RWPE2 (cell line): Measurements from ENCODE around the gene PTPN2.
"Not testable (repeated sequence)": the region's sequence is repeated elsewhere in the genome, so short reads cannot be mapped to it uniquely, and the experiment has no call there.

Experiments
- ATAC-seq: fragments of 200-7000 bp; cut with Tn5 transposase; 3 replicates; pipeline ENCODE4 v1.9.1; 2021; ENCODE audit warnings: low read depth
- DNase-seq: peaks from one replicate; pipeline ENCODE4 v3.0.0-alpha.2; 2020; ENCODE audit warnings: low spot score
- H3K27ac ChIP-seq: fragments of 450-650 bp; 2 replicates; pipeline ENCODE4 v1.5.1; 2017; ENCODE audit warnings: mild to moderate bottlenecking; ENCODE audit not compliant: poor library complexity, severe bottlenecking
- H3K27me3 ChIP-seq: fragments of 250-450 bp; sonication (Bioruptor Pico); 2 replicates; pipeline ENCODE4 v1.5.1; 2021; ENCODE audit warnings: mild to moderate bottlenecking, moderate library complexity; ENCODE audit not compliant: insufficient read depth, poor library complexity, severe bottlenecking
- H3K36me3 ChIP-seq: fragments of 250-450 bp; sonication (Bioruptor Pico); 2 replicates; pipeline ENCODE4 v1.5.1; 2020; ENCODE audit warnings: low read depth, mild to moderate bottlenecking, moderate library complexity
- H3K4me1 ChIP-seq: fragments of 250-450 bp; sonication (Bioruptor Pico); 2 replicates; pipeline ENCODE4 v1.5.1; 2021; ENCODE audit warnings: mild to moderate bottlenecking, moderate library complexity; ENCODE audit not compliant: insufficient read depth, poor library complexity, severe bottlenecking
- H3K4me3 ChIP-seq: fragments of 250-450 bp; sonication (Bioruptor Pico); 2 replicates; pipeline ENCODE4 v1.5.1; 2021; ENCODE audit warnings: mild to moderate bottlenecking, moderate library complexity; ENCODE audit not compliant: severe bottlenecking
- H3K9me3 ChIP-seq: fragments of 250-450 bp; sonication (Bioruptor Pico); 2 replicates; pipeline ENCODE4 v1.5.1; 2021; ENCODE audit warnings: mild to moderate bottlenecking, moderate library complexity; ENCODE audit not compliant: severe bottlenecking
- CTCF ChIP-seq: fragments of 450-650 bp; IDR thresholded peaks from one replicate; pipeline ENCODE4 v1.5.1; 2017; ENCODE audit warnings: mild to moderate bottlenecking, moderate library complexity; ENCODE audit not compliant: poor library complexity, severe bottlenecking

Gene PTPN2

GRCh38 chr18:12779456-12779855, 104.6 kb downstream of the PTPN2 start:
- ATAC-seq (no peak), DNase-seq (no peak)
- Histone ChIP-seq H3K36me3 (no peaks in the 10 kb centered on the region), H3K27me3 (no peaks in the 10 kb centered on the region), H3K27ac (no peak overlapping the region), H3K9me3 (no peaks in the 10 kb centered on the region), H3K4me1 (peaks cover 5% of the 10 kb centered on the region), H3K4me3 (no peak overlapping the region)
- no peak for TF ChIP-seq CTCF

GRCh38 chr18:12779043-12779442, 105.0 kb downstream of the PTPN2 start:
- Histone ChIP-seq H3K36me3 (no peaks in the 10 kb centered on the region), H3K27me3 (no peaks in the 10 kb centered on the region), H3K9me3 (no peaks in the 10 kb centered on the region), H3K4me3 (no peak overlapping the region), H3K27ac (no peak overlapping the region), H3K4me1 (peaks cover 5% of the 10 kb centered on the region)
- ATAC-seq (no peak), DNase-seq (no peak)
- TF ChIP-seq CTCF, result no peak

GRCh38 chr18:12777500-12777944, 106.5 kb downstream of the PTPN2 start:
- Histone ChIP-seq H3K4me3 (no peak overlapping the region), H3K27ac (no peak overlapping the region)

DNA sequence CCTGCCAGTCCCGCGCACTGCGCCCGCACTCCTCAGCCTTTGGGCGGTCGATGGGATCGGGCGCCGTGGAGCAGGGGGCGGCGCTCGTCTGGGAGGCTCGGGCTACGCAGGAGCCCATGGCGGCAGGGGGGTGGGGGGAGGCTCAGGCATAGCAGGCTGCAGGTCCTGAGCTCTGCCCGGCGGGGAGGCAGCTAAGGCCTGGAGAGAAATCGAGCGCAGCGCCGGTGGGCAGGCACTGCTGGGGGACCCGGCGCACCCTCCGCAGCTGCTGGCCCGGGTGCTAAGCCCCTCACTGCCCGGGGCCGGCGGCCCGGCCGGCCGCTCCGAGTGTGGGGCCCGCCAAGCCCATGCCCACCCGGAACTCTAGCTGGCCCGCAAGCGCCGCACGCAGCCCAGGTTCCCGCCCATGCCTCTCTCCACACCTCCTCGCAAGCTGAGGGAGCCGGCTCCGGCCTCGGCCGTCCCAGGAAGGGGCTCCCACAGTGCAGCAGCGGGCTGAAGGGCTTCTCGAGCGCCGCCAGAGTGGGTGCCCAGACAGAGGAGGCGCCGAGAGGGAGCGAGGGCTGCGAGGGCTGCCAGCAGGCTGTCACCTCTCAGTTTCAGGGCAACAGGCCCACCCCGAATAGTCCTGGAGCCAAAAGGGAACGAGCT, 107.1 kb downstream of the PTPN2 start:
- Histone ChIP-seq H3K27ac (no peak overlapping the region), H3K4me1 (no peaks in the 10 kb centered on the region), H3K4me3 (no peak overlapping the region), H3K27me3 (no peaks in the 10 kb centered on the region), H3K9me3 (no peaks in the 10 kb centered on the region), H3K36me3 (no peaks in the 10 kb centered on the region)
- ATAC-seq (no peak), DNase-seq (no peak)
- TF ChIP-seq CTCF, result no peak

More at GRCh38 chr18:12777500-12777944, 106.5 kb downstream of the PTPN2 start:
- DNase-seq (no peak), ATAC-seq (no peak)
- no peaks in the 10 kb centered on the region for H3K27me3 ChIP-seq
- TF ChIP-seq CTCF, result no peak
- H3K36me3 ChIP-seq, result no peaks in the 10 kb centered on the region
- H3K9me3 ChIP-seq, result no peaks in the 10 kb centered on the region
- no peaks in the 10 kb centered on the region for H3K4me1 ChIP-seq

- H3K27ac ChIP-seq, H3K4me3 ChIP-seq, DNase-seq, H3K9me3 ChIP-seq, H3K4me1 ChIP-seq, H3K27me3 ChIP-seq, ATAC-seq, H3K36me3 ChIP-seq: not testable (repeated sequence)
Measured at GRCh38 chr18:12776415-12776814, 107.6 kb downstream of the PTPN2 start.
